Fibroblast of peridontal ligament (primary cell): ENCODE results near the gene UCN.
"Not testable (repeated sequence)": the region's sequence is repeated elsewhere in the genome, so short reads cannot be mapped to it uniquely, and the experiment has no call there.

ENCODE experiments used
- DNase-seq: peaks from one replicate; pipeline ENCODE4 v3.0.0-alpha.2; 2010; ENCODE audit errors: extremely low read depth

Gene UCN

DNA sequence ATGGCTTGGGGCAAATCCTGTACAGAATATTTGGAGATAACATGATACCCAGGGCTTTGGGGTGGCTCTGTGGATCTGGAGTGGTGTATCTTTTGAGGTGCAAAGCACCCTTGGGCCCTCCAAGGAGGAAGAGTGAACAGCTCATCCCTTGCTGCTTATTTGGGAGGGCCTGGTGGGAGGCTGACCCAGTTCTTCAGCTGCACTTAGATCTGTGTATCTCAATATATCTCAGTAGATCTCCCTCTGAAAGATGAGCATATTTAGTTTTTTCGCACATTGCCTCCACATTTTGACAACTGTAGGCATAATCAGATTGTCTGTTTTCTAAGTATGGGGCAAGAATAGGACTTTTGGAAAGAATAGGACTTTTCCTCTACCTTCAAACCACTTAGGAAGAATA lies 23.2 kb downstream of the UCN start:
- no peak for DNase-seq

DNA sequence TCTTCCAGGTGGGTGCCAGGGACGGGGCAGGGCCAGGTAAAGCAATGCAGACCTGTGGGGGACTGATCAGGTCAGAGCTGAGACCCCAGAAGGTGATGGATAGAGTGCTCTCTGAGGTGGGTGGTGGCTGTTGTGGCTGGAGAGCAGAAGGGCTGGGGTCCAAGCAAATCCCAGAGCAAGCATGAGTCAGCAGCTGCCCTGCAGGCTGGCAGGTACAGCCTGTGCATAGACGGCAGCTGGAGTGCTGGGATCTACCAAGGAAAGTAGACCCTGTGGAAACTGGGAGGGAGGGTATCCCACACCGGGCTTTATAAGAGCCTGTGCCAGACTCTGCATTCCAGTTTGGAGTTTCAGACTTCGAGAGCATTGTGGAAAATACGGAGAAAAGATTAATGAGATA lies 25.4 kb downstream of the UCN start:
- no peak for DNase-seq

DNA sequence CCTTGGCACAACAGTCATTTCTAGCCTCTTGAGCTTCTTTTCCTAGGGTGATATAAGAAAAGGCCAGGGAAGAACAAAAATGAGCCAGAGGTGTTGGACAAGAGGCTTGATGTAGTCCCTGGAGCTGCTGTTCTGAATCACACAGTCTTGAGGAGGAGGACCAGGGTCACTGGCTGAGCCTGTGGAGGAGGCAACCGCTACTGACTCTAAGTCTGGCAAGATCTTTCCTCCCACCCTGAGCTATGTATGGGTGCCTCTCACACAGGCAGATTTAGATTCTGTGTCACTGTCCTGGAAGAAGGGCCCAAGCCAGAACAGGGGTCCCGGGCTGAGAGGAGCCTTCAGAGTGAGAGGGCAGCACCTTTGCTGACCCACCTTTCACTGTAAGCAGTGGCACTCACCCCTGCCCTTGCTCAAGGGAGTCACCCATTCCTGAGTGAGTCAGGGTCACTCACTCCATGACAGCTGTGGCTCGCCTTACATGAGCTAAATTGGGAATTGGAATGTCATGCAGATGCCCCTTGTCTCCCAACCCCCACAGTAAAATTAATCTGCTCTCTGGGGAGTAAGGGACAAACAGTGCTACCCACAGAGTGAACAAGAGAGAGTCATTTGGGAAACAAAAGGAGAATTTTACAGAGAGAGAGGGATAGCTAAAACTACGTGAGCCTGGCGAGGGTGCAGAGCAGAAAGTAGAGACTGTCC lies 26.2 kb downstream of the UCN start, which contains the start of gene TRIM54:
TSS of gene TRIM54 (plus strand) at position 575 of the 705 bp plus-strand sequence. CDS start 303 bp downstream, outside the sequence.
- DNase-seq, result no peak

DNA sequence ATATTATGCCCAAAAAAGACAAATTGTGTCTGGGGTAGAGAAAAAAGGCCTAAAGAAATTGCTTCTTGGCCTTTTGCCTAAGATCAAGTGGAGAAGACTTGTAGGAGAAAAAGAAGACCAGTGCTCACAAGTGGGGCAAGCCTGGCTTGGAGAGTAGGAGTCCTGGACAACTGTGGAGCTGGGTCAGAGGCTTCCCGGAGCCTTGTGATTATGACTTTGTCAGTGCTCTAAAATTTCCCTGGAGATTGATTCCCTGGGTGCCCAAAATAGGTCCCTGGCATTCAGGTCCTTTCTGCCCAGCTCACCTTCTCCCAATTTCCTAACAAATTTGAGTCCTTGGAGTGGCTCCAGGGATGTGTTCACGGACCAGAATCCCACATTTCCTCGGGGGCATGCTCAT lies 26.8 kb downstream of the UCN start:
- no peak for DNase-seq

DNA sequence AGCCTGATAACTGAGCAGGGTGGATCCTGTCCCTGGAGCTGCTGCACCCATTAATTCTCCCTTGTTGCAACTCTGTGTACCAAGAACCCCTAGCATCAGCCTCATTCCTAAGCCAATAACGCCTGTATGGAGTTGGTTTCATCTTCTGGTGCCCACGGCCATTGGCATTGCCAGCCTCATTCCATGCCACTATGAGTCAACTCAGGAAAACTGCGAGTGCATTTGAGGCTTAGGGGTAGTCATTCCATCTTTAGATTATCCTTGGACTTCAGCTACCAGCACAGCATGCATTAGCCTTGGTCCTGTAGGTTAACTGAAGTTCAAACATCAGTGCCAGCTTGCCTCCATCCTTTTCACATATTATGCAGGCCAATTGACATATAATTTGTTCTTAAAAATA lies 27.4 kb downstream of the UCN start:
- no peak for DNase-seq

DNA sequence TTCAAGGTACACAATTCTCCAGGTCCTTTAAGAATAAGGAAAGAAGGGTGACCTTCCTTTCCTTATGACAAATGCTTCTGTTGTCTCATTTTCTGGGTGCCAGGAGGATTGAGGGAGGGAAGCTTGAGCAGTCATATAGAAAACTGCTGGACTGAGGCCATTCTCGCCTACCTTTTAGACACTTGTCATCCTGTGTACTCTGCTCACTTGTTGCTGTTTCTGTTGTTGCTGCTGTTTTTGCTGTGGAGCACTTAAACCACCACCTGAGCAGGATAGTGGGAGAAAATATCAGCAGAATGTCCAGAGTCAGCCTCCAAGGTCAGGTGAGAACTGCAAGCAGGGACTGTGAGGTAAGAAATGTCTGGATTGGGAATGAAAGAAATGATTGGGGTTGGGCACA lies 30.2 kb downstream of the UCN start:
- DNase-seq, result no peak

DNA sequence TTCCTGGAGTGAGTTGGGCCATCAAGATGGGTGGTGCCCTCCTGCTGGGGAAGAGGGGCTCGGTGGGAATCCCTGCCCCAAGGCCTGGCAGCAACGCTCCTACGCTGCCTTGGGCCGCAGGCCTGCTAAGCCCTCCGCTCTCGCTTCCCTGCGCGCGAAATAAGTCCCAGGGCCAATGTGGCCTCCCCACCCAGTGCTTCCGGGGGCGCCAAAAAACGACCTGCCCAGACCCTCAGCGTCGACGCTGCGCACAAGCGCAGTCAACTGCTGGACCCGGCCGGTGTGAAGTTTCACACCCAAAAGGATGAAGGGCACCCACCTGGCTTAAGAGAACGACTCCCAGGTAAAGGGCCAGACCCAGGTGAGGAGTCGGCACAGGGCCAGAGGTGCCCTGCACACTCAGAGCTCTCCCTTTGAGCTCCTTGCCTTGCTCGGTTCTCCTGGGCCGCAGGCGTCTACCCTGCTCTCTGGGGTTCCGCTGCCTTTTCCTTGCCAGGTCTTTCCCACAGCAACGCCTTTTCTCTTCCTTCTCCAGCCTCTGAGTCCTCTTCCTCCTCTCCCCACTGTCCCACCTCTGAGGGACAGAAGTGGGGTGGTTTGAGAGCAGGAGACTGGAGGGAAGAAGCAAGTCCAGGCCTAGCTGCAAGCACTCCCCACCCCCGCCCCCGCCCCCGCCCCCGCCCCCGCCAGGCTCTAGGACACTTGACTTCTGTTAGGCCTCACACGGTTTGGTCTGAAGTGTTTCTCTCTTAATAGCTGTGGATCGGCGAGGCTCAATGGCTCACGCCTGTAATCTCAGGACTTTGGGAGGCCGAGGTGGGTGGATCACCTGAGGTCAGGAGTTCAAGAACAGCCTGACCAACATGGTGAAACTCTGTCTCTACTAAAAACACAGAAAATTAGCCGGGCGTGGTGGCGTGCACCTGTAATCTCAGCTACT lies 32.8 kb downstream of the UCN start, which contains the start of gene DNAJC5G:
TSS of gene DNAJC5G (plus strand) at position 223 of the 940 bp plus-strand sequence. CDS start 1,296 bp downstream, outside the sequence.
- DNase-seq, result no peak

DNA sequence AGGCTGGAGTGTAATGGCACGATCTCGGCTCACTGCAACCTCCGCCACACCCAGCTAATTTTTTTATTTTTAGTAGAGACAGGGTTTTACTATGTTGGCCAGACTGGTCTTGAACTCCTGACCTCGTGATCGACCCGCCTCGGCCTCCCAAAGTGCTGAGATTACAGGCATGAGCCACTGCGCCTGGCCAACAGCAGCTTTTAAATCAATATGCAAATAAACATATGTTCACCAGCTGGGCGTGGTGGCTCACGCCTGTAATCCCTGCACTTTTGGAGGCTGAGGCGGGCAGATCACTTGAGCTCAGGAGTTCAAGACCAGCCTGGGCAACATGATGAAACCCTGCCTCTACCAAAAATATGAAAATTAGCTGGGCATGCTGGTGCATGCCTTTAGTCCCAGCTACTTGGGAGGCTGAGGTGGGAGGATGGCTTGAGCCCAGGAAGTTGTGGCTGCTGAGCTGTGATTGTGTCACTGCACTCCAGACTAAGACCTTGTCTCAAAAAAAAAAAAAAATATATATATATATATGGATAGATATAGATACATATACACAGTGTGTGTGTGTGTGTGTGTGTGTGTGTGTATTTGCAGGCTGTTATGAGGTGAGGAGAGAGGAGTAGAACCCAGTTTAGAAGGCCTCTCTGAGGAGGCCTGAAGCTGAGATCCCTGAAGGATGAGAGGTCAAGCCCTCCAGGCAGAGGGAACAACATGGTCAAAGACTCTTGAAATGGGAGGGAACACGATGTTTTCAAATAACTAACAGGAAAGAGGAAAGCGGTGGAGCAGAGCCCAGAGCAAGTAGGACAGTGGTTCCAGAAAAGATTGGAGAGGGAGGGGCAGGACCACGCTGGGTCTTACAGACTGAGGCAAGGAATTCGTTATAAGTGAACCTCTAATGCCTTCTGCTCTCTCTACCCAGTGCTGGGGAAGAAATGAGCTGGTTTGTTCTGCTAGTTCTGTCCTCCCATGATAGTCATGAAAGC lies 35.4 kb downstream of the UCN start:
- not testable (repeated sequence) for DNase-seq

DNA sequence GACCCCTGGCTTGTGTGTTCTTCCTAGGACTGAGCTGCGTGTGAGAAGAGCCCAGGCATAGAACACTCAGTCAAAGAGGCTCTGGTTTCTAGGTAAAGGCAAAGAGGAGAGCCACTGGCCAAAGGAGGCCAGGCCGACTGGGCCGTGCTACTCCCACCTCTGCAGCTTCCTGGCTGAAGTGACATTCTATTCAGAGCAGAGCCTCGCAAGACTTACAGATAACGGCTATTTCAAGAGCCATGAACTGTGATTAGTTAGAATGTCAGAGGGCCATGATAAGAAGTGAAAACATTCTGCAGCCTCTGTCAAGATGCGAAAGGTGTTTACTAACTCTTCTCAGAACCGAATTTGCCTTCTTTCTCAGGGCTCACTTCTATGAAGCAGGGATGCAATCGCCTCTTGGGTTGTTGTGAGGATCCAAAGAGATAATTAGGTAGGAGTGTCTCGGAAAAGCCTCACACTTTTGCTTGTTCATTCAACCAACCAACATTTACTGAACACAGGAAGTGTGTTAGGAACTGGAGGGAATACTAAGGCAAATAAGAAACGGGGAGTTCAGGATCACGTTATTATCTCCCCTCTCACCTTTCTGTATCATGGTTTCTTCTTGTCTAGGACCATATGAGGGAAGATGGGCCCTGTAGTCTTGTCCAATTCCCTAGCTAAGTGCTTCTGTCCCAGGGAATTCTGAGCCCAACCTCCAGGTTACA lies 36.5 kb downstream of the UCN start:
- no peak for DNase-seq

DNA sequence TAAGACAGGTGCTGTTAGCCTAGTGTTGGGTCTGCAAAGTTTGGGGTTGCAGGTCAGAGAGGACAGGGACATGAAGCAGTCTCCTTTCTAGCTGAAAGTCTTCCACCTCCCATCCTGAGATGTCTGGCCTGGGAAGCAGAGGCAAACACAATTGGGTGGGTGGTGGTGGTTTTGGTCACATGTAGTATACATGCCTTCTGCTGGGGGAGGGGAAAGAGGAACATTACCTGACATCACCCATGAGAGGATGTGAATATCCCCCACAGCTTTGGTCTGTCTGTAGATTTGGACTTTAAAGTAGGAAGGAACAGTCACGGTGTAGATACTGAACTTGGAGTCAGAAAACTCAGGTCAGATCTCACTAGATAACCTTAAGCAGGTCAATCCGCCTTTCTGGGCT lies 37.6 kb downstream of the UCN start:
- no peak for DNase-seq

DNA sequence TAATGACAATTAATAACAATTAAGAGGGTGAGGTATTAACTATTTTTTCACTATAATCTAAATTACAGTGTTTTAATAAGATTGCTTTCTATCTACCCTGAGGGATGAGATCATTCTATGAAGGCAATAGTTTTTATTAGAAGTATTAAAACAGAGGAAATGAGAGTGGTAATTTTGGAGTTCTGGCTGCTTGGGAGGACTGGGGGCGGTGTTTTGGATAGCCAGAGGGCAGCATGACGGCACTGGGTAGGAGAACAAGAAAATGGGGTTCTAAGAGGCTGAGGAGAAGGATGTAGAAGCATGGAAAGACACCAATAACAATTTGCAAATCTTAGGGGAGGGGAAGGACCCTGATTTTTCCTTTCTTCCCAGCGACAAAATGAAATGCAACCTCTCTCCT lies 38.1 kb downstream of the UCN start:
- DNase-seq, result no peak

DNA sequence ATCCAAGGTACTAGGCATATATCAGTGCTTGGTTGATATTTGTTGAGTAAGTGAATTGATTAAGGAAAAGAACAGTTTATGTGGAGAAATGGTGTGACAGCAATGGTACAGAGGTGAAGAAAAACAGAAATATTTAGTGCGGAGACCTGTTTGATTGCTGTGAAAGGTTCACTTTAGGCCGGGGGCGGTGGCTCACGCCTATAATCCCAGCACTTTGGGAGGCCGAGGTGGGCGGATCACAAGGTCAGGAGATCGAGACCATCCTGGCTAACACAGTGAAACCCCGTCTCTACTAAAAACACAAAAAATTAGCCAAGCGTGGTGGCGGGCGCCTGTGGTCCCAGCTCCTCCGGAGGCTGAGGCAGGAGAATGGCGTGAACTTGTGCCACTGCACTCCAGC lies 39.9 kb downstream of the UCN start:
- DNase-seq, result not testable (repeated sequence)

DNA sequence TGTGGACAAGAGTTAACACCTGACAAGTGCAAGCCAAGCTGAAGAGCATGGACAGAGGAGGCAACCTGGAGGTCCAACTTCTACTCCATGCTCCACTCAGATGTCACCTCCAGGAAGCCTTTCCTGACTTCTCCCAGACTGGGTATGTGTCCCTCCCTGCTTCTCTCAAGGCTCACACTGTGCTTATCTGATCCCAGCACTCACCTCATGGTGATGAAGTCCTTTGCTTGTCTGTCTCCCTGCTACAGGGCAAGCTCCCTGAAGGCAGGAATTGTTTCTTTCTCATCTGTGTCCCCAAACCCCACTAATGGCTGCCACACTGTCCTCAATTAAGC lies 42.7 kb downstream of the UCN start:
- no peak for DNase-seq

DNA sequence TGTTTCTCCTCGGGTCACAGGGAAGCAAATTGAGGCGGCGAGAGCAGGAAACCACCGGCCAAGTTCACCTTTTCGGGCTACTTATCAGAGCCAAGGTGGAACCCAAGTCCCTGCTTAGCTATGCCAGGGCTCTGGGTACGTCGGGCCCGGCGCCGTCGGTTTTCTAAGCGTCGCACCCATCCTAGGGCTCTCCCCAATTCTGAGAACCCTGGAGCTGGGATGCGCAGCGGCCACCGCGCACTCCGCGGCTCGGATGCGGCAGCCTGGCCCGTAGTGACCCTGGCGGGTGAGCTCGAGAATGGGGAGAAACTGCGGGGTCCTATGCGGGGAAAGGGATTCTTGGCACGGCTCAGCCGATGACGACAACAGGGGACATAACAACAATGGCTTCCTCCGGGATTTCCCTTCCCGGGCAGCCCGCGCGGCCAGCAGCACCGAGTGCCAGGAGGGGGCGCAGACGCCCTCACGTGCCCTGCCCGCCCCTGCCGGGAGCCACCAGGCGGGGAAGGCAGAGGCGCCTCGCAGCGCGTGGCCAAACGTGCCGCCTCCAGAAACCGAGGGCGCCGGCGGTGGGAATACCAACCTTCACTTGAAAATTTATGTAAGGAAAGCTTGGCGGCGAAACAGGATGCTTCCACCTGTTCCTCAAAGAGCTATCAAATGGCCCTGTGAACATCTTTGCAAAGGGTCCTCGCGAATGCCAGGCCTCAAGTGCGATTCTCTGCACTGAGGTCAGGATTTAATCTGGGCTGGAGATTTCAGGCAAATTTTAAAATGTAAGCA lies 43.3 kb downstream of the UCN start:
- no peak for DNase-seq

DNA sequence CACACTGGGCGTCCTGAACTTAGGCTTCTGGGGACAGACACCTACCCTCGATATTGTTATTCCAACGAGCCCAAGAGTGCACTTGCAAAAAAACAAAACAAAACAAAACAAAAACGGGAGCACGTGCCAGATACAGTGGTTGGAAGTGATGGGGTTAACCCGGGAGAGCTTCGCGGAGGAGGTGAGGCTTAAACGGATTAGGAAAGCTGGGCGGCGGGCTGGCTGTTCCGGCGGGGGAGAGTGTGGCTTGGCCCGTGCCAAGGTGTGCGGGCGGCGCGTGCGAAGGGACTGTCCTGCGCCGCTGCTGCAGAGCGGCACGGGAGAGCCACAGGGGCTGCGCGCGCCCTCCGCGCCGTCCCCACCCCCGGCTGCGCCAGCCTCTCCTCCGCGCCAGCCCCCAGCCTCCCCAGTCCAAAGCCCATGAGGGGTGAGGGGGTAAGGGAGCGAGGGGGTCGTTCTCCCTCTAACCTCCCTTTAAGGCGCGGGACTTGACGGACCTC lies 43.9 kb downstream of the UCN start:
- no peak for DNase-seq

DNA sequence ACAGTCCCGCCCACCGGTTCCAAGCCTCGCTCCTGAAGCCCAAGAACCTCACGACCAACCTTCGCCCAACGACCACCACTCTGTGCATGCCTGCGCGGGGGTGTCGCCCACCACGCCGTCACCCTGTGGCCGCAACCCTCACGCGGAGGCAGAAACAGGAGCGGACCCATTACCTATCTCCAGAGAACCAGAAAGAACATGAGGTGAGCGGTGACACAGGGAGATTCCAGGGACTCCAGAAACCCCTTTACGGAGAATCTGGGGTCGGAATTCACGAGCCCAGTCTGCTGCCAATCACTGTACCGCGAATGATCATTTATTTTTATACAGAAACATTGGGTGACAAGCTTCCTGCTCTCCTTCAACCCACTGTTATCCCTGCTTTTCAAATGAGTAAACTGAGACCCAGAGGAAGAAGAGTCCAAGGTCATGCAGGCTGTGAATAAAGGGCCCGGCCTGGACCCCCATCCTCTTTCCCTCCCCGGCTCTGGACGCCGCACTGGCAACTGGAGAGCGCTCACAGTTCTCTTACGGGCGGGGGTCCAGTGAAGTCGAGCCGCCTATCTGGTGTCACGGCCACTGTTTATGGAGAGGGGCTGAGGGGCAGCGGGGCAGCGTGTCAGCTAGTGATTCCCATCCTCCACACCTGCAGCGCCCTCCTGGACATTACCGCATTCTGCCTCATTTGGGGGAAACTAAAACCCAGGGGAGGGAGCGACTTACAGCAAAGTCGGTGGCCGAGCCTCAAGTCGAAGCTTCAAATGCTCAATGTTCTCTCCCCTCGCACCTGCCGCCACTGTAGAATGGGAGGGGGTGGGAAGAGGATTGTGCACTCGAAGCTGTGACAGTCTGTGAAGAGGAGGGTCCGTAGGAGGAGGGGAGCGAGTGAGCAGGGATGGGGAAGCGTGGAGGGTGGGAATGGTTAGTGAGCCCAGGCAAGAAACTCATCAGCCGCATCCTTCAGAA lies 44.7 kb downstream of the UCN start:
- DNase-seq, result no peak

DNA sequence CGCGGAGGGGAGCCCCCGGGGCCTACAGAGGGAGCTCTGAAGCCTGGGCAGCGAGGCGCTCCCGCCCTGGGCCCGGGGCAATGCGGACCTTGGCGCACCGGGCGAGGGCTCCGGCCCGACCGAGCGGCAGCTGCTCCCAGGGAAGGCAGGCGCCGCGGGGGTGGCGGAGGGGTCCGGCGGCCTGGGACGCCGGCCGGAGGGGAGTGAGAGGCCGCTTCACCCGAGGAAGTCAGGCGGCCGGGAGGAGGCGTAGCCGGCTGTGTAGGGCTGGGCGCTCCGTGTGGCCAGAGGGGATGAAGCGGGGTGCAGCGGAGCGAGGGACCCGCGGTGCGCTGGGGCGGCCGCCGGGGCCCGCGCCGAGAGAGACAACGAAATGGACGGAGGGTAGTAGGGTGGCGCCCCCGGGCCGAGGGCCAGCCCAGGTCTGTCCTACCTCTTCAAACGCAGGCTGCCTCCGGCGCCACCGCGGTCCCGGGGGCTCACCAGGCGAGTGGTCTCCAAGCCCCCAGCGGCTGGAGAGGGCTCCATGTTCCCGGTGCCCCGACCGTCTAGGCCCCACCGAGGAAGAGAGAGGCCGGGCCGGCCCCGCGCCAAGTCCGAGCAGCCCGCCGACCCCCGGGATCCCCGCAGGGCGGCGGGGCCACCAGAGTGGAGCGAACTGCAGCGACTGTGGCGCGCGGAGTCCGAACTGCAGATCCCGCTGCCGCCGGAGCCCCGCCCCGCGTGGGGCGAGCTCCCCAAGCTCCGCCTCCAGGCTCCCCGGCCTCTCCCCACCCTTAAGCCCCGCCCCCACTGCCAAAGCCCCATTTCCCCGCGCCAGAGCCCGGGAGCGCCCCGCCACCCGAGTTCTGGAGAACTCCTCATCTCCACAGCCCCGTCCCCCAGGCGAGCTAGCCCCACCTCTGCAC lies 45.6 kb downstream of the UCN start, which contains the start of gene SLC30A3:
TSS of gene SLC30A3 (minus strand) at position 669 of the 908 bp plus-strand sequence. CDS start at position 528, 141 bp downstream.
- DNase-seq, result no peak

DNA sequence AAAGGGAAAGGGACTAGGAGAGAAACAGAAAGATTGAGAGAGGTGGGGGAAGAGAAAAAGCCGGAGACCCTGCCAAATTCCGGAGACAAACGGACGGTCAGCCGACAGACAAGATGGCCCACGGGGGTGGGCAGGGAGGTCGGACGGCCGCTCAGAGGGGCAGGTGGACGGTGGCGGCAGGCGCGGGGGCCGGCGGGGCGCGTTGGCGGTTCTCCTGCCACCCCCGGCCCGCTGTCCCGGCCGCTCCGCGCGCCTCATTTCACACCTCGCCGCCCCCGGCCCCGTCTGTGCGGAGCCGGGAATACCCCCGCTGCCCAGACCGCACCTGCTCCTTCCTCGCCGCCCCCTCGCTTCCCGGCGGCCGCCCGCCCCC lies 46.3 kb downstream of the UCN start:
- DNase-seq, result no peak
